HepG2 (cell line): ENCODE data around the gene RAB42. TPM values are rescaled to one million over a fixed set of nuclear protein-coding genes. Genes with fewer than 3 reads are reported as not detected.

Experiments used
- DMAP1 ChIP-seq: IDR thresholded peaks from 2 replicates; pipeline ENCODE4 v1.6.1; 2016
- ETV6 ChIP-seq: sonication (generic); formaldehyde crosslinking; conservative IDR thresholded peaks from 2 replicates; pipeline ENCODE4 v1.4.0; 2020; ENCODE audit warnings: missing genetic modification reagents
- KDM3A ChIP-seq: IDR thresholded peaks from 2 replicates; pipeline ENCODE4 v1.6.1; 2018; ENCODE audit warnings: low read depth, missing compliant biosample characterization
- NFE2 ChIP-seq: sonication (generic); formaldehyde crosslinking; IDR thresholded peaks from 2 replicates; pipeline ENCODE4 v1.4.0; 2020; ENCODE audit warnings: missing genetic modification reagents
- PITX1 ChIP-seq: sonication (generic); formaldehyde crosslinking; IDR thresholded peaks from 2 replicates; pipeline ENCODE4 v1.5.1; 2020; ENCODE audit warnings: mild to moderate bottlenecking, missing genetic modification reagents
- SKI ChIP-seq: fragments of 450-650 bp; IDR thresholded peaks from one replicate; pipeline ENCODE4 v1.6.1; 2018; ENCODE audit warnings: mild to moderate bottlenecking; ENCODE audit not compliant: partially characterized antibody
- SRY ChIP-seq: sonication (generic); formaldehyde crosslinking; IDR thresholded peaks from 2 replicates; pipeline ENCODE4 v1.8.0; 2022; ENCODE audit warnings: mild to moderate bottlenecking, missing genetic modification reagents
- TBX2 ChIP-seq: sonication (generic); formaldehyde crosslinking; IDR thresholded peaks from 2 replicates; pipeline ENCODE4 v1.5.0; 2020; ENCODE audit warnings: missing genetic modification reagents, mild to moderate bottlenecking, borderline replicate concordance
- TCF12 ChIP-seq, 2 experiments: fragments of 450-650 bp in 1 of 2; sonication (generic) in 1 of 2; formaldehyde crosslinking in 1 of 2; IDR thresholded peaks; 2 replicates each; pipeline versions ENCODE4 v1.6.1 to v1.8.0; 2017 to 2022; ENCODE audit warnings: antibody characterized with exemption in 1 of 2, mild to moderate bottlenecking in 1 of 2, missing genetic modification reagents in 1 of 2, moderate library complexity in 1 of 2
- ZKSCAN1 ChIP-seq: fragments of 150-350 bp; IDR thresholded peaks from 2 replicates; pipeline ENCODE4 v1.6.1; 2014; ENCODE audit warnings: low read length
- ZNF17 ChIP-seq: sonication (generic); formaldehyde crosslinking; IDR thresholded peaks from 2 replicates; pipeline ENCODE4 v1.5.0; 2020; ENCODE audit warnings: mild to moderate bottlenecking, missing genetic modification reagents
- ZNF24 ChIP-seq: fragments of 450-650 bp; IDR thresholded peaks from 2 replicates; pipeline ENCODE4 v1.6.1; 2017; ENCODE audit warnings: antibody characterized with exemption, mild to moderate bottlenecking
- ZNF558 ChIP-seq: sonication (generic); formaldehyde crosslinking; IDR thresholded peaks from 2 replicates; pipeline ENCODE4 v1.9.0; 2022; ENCODE audit warnings: mild to moderate bottlenecking, missing genetic modification reagents, borderline replicate concordance
- ZNF607 ChIP-seq: sonication (generic); formaldehyde crosslinking; IDR thresholded peaks from 2 replicates; pipeline ENCODE4 v1.5.1; 2020; ENCODE audit warnings: missing genetic modification reagents, mild to moderate bottlenecking, borderline replicate concordance
- polyA plus RNA-seq, 8 experiments: library from polyadenylated mRNA; depleted of rRNA in 3 of 8; stranded (reverse) in 7 of 8; unstranded in 1 of 8; fragments of >200 nt; fragmentation: Illumina TruSeq in 4 of 8; extraction: Trizol in 4 of 8; gene quantifications; 2 replicates each; pipeline versions ENCODE4 v1.2.1 to v1.2.3, GENCODE V29; 2011 to 2016; ENCODE audit warnings: low read depth in 4 of 8, missing spikeins in 1 of 8, mixed read lengths in 1 of 8; ENCODE audit not compliant: insufficient read depth in 1 of 8
- total RNA-seq, 5 experiments: library from RNA; depleted of rRNA; stranded (reverse); fragments of >200 nt; fragmentation: Illumina TruSeq; extraction: Trizol; gene quantifications; 2 replicates each; pipeline ENCODE4 v1.2.3, GENCODE V29; 2016; ENCODE audit warnings: low read depth in 1 of 5
- TF ChIP-seq, protein P1 (sequence below), 2 experiments: sonication (generic) in 1 of 2; formaldehyde crosslinking in 1 of 2; IDR thresholded peaks; 2 replicates each; pipeline versions ENCODE4 v1.4.0 to v1.6.1; 2018 to 2020; ENCODE audit warnings: missing genetic modification reagents in 2 of 2, borderline replicate concordance in 1 of 2, low read depth in 1 of 2, mild to moderate bottlenecking in 1 of 2, missing biosample characterization in 1 of 2
- TF ChIP-seq, protein P2 (sequence below): sonication (generic); formaldehyde crosslinking; IDR thresholded peaks from 2 replicates; pipeline ENCODE4 v1.8.0; 2022; ENCODE audit warnings: missing genetic modification reagents, mild to moderate bottlenecking, moderate library complexity, borderline replicate concordance
- TF ChIP-seq, protein P3 (sequence below): sonication (generic); formaldehyde crosslinking; IDR thresholded peaks from 2 replicates; pipeline ENCODE4 v1.4.0; 2020; ENCODE audit warnings: mild to moderate bottlenecking, missing genetic modification reagents
- TF ChIP-seq, protein P4 (sequence below): sonication (generic); formaldehyde crosslinking; IDR thresholded peaks from 2 replicates; pipeline ENCODE4 v1.4.0; 2020; ENCODE audit warnings: missing genetic modification reagents; ENCODE audit errors: not compliant biosample characterization
- TF ChIP-seq, protein P5 (sequence below): fragments of 450-650 bp; IDR thresholded peaks from 2 replicates; pipeline ENCODE4 v1.6.1; 2017; ENCODE audit warnings: mild to moderate bottlenecking

RAB42 gene
- total and polyA plus RNA-seq, 2 of the 13 experiments (the other 11 are each of a cell fraction or from before 2014, with no cell fraction given), result 10.4 to 166 TPM

- TF ChIP-seq, protein P1, sequence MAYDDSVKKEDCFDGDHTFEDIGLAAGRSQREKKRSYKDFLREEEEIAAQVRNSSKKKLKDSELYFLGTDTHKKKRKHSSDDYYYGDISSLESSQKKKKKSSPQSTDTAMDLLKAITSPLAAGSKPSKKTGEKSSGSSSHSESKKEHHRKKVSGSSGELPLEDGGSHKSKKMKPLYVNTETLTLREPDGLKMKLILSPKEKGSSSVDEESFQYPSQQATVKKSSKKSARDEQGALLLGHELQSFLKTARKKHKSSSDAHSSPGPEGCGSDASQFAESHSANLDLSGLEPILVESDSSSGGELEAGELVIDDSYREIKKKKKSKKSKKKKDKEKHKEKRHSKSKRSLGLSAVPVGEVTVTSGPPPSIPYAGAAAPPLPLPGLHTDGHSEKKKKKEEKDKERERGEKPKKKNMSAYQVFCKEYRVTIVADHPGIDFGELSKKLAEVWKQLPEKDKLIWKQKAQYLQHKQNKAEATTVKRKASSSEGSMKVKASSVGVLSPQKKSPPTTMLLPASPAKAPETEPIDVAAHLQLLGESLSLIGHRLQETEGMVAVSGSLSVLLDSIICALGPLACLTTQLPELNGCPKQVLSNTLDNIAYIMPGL (CRISPR knock-in tag; IDR thresholded peaks at IDR 0.05; ENCODE audit: borderline replicate concordance in 1 of 2, low read depth in 1 of 2), result peak; percentile 77 to 91
- TF ChIP-seq ZNF607, result peak; percentile 92
- TF ChIP-seq ZNF17 (CRISPR knock-in tag), result peak; percentile 67; the same call in 1 of the 2 replicates
- TF ChIP-seq SKI, result peak; percentile 53
- peak; percentile 86 for TF ChIP-seq TBX2 (CRISPR knock-in tag)
- TF ChIP-seq ZKSCAN1, result no peak
- TF ChIP-seq TCF12 (IDR thresholded peaks at IDR 0.05), result no peak
- TF ChIP-seq TCF12 (CRISPR knock-in tag; IDR thresholded peaks at IDR 0.05), result no peak
- TF ChIP-seq ZNF24, result no peak
- peak; percentile 52; the same call in 1 of the 2 replicates for TF ChIP-seq SRY
- peak; percentile 92 for TF ChIP-seq KDM3A
- no peak for TF ChIP-seq NFE2 (CRISPR knock-in tag)
- peak; percentile 44 for TF ChIP-seq PITX1 (CRISPR knock-in tag)
- TF ChIP-seq, protein P2, sequence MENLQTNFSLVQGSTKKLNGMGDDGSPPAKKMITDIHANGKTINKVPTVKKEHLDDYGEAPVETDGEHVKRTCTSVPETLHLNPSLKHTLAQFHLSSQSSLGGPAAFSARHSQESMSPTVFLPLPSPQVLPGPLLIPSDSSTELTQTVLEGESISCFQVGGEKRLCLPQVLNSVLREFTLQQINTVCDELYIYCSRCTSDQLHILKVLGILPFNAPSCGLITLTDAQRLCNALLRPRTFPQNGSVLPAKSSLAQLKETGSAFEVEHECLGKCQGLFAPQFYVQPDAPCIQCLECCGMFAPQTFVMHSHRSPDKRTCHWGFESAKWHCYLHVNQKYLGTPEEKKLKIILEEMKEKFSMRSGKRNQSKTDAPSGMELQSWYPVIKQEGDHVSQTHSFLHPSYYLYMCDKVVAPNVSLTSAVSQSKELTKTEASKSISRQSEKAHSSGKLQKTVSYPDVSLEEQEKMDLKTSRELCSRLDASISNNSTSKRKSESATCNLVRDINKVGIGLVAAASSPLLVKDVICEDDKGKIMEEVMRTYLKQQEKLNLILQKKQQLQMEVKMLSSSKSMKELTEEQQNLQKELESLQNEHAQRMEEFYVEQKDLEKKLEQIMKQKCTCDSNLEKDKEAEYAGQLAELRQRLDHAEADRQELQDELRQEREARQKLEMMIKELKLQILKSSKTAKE (CRISPR knock-in tag), result no peak
- TF ChIP-seq, protein P3, sequence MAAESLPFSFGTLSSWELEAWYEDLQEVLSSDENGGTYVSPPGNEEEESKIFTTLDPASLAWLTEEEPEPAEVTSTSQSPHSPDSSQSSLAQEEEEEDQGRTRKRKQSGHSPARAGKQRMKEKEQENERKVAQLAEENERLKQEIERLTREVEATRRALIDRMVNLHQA, result no peak
- peak; percentile 99 for TF ChIP-seq ETV6
- peak; percentile 93 for TF ChIP-seq DMAP1
- peak; percentile 92; the same call in 1 of the 2 replicates for TF ChIP-seq ZNF558 (CRISPR knock-in tag)
- TF ChIP-seq, protein P4, sequence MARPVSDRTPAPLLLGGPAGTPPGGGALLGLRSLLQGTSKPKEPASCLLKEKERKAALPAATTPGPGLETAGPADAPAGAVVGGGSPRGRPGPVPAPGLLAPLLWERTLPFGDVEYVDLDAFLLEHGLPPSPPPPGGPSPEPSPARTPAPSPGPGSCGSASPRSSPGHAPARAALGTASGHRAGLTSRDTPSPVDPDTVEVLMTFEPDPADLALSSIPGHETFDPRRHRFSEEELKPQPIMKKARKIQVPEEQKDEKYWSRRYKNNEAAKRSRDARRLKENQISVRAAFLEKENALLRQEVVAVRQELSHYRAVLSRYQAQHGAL (CRISPR knock-in tag), result peak; percentile 14
- TF ChIP-seq, protein P5, sequence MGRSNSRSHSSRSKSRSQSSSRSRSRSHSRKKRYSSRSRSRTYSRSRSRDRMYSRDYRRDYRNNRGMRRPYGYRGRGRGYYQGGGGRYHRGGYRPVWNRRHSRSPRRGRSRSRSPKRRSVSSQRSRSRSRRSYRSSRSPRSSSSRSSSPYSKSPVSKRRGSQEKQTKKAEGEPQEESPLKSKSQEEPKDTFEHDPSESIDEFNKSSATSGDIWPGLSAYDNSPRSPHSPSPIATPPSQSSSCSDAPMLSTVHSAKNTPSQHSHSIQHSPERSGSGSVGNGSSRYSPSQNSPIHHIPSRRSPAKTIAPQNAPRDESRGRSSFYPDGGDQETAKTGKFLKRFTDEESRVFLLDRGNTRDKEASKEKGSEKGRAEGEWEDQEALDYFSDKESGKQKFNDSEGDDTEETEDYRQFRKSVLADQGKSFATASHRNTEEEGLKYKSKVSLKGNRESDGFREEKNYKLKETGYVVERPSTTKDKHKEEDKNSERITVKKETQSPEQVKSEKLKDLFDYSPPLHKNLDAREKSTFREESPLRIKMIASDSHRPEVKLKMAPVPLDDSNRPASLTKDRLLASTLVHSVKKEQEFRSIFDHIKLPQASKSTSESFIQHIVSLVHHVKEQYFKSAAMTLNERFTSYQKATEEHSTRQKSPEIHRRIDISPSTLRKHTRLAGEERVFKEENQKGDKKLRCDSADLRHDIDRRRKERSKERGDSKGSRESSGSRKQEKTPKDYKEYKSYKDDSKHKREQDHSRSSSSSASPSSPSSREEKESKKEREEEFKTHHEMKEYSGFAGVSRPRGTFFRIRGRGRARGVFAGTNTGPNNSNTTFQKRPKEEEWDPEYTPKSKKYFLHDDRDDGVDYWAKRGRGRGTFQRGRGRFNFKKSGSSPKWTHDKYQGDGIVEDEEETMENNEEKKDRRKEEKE, result no peak
Observed at GRCh38 chr1:28642847-28643635, 51.0 kb downstream of the RAB42 start, which contains the start of gene TAF12 (continued).
